CD14-positive monocyte (primary cell): ENCODE results near the gene VEPH1. TPM values are rescaled to one million over a fixed set of nuclear protein-coding genes. Genes with fewer than 3 reads are reported as not detected.

Experiments used
- DNase-seq, 3 donors: peaks; one replicate each; pipeline ENCODE4 v3.0.0-alpha.2; 2011 to 2022
- H2AFZ ChIP-seq: 2 replicates; pipeline ENCODE4 v1.6.0; 2012; ENCODE audit warnings: mild to moderate bottlenecking, low read depth, low read length, inconsistent platforms; ENCODE audit not compliant: insufficient read depth, poor library complexity, severe bottlenecking
- H3K27ac ChIP-seq, 2 donors: 1 replicate in 1 of 2; 2 replicates in 1 of 2; pipeline ENCODE4 v1.5.1; 2012 to 2013; ENCODE audit warnings: low read length in 2 of 2, control low read depth in 1 of 2, inconsistent platforms in 1 of 2, low read depth in 1 of 2, mild to moderate bottlenecking in 1 of 2
- H3K27me3 ChIP-seq, 2 donors: one replicate each; pipeline versions ENCODE4 v1.6.0 to v1.6.1; 2011 to 2013; ENCODE audit warnings: low read length in 2 of 2; ENCODE audit not compliant: control insufficient read depth in 2 of 2, insufficient read depth in 2 of 2
- H3K36me3 ChIP-seq, 2 donors: replicated peaks in 1 of 2; 1 replicate in 1 of 2; 2 replicates in 1 of 2; pipeline versions ENCODE4 v1.5.1 to v1.6.1; 2012 to 2013; ENCODE audit warnings: low read length in 2 of 2, control low read depth in 1 of 2, inconsistent platforms in 1 of 2, mild to moderate bottlenecking in 1 of 2; ENCODE audit not compliant: insufficient read depth in 2 of 2, control insufficient read depth in 1 of 2
- H3K4me1 ChIP-seq, 2 donors: 1 replicate in 1 of 2; 2 replicates in 1 of 2; pipeline versions ENCODE4 v1.5.1 to v1.6.1; 2012 to 2013; ENCODE audit warnings: low read length in 2 of 2, control low read depth in 1 of 2, inconsistent platforms in 1 of 2, mild to moderate bottlenecking in 1 of 2, moderate library complexity in 1 of 2; ENCODE audit not compliant: insufficient read depth in 2 of 2, control insufficient read depth in 1 of 2
- H3K4me2 ChIP-seq: replicated peaks from 2 replicates; pipeline ENCODE3; 2012; ENCODE audit warnings: low read length, moderate library complexity, mild to moderate bottlenecking; ENCODE audit not compliant: poor library complexity, severe bottlenecking; ENCODE audit errors: extremely low read depth
- H3K4me3 ChIP-seq, 3 experiments: fragments of 200-600 bp in 1 of 3; sonication (generic) in 1 of 3; replicated peaks in 1 of 3; 1 replicate in 2 of 3; 2 replicates in 1 of 3; pipeline ENCODE4 v1.5.1; 2011 to 2013; ENCODE audit warnings: low read length in 3 of 3, mild to moderate bottlenecking in 3 of 3, control low read depth in 2 of 3, low read depth in 2 of 3, inconsistent platforms in 1 of 3, moderate library complexity in 1 of 3
- H3K79me2 ChIP-seq: 2 replicates; pipeline ENCODE4 v1.6.0; 2012; ENCODE audit warnings: mild to moderate bottlenecking, control low read depth, inconsistent platforms, low read length, moderate library complexity; ENCODE audit not compliant: insufficient read depth
- H3K9ac ChIP-seq: 2 replicates; pipeline ENCODE4 v1.6.0; 2017; ENCODE audit warnings: low read length, mild to moderate bottlenecking; ENCODE audit not compliant: insufficient read depth, poor library complexity, severe bottlenecking
- H3K9me3 ChIP-seq, 2 donors: replicated peaks in 1 of 2; 1 replicate in 1 of 2; 2 replicates in 1 of 2; pipeline versions ENCODE4 v1.5.1 to v1.6.1; 2012 to 2013; ENCODE audit warnings: low read length in 2 of 2, control low read depth in 1 of 2; ENCODE audit not compliant: control insufficient read depth in 1 of 2, insufficient read depth in 1 of 2
- H4K20me1 ChIP-seq: 2 replicates; pipeline ENCODE4 v1.6.0; 2012; ENCODE audit warnings: mild to moderate bottlenecking, low read length, control low read depth, moderate library complexity; ENCODE audit not compliant: insufficient read depth
- H3K27ac Mint-ChIP-seq, 7 donors: one replicate each; pipeline ENCODE4 v1.8.0; 2020; ENCODE audit warnings: mild to moderate bottlenecking in 7 of 7, mixed read lengths in 7 of 7, moderate library complexity in 6 of 7, inconsistent platforms in 2 of 7
- H3K27me3 Mint-ChIP-seq, 3 donors: one replicate each; pipeline ENCODE4 v1.8.0; 2021 to 2022; ENCODE audit warnings: low read depth in 3 of 3, mild to moderate bottlenecking in 3 of 3, mixed read lengths in 3 of 3, moderate library complexity in 3 of 3, inconsistent platforms in 1 of 3
- H3K36me3 Mint-ChIP-seq, 2 donors: one replicate each; pipeline ENCODE4 v1.8.0; 2020; ENCODE audit warnings: mixed read lengths in 2 of 2, inconsistent platforms in 1 of 2, mild to moderate bottlenecking in 1 of 2
- H3K4me1 Mint-ChIP-seq: one replicate; pipeline ENCODE4 v1.8.0; 2020; ENCODE audit warnings: mild to moderate bottlenecking, mixed read lengths
- H3K4me3 Mint-ChIP-seq, 2 donors: one replicate each; pipeline ENCODE4 v1.8.0; 2020; ENCODE audit warnings: mild to moderate bottlenecking in 2 of 2, mixed read lengths in 2 of 2, moderate library complexity in 1 of 2
- H3K9me3 Mint-ChIP-seq, 7 donors: one replicate each; pipeline ENCODE4 v1.8.0; 2020 to 2022; ENCODE audit warnings: mixed read lengths in 7 of 7, mild to moderate bottlenecking in 6 of 7, moderate library complexity in 6 of 7, inconsistent platforms in 2 of 7
- WGBS: methylation state at CpG from one replicate; pipeline ENCODE4 v1.1.5; 2013; ENCODE audit warnings: missing lambda C conversion rate; ENCODE audit not compliant: insufficient coverage; 5-methylcytosine and 5-hydroxymethylcytosine counted together
- intact Hi-C, 2 donors: fragments of 100-400 bp; cut with micrococcal nuclease; formaldehyde crosslinking; loops; one replicate each; pipeline versions ENCODE4 v1.15.0 to v1.15.1; 2023
- polyA plus RNA-seq, 3 donors: library from polyadenylated mRNA; depleted of rRNA in 1 of 3; unstranded in 2 of 3; stranded (reverse) in 1 of 3; fragments of 300-500 nt in 2 of 3; fragments of >200 nt in 1 of 3; fragmentation: Illumina TruSeq in 2 of 3; gene quantifications; 1 replicate in 2 of 3; 2 replicates in 1 of 3; pipeline ENCODE4 v1.2.3, GENCODE V29; 2012 to 2021
- TF ChIP-seq, protein P1 (sequence below): fragments of 200-600 bp; IDR thresholded peaks from one replicate; pipeline ENCODE4 v1.8.0; 2022; ENCODE audit warnings: antibody characterized with exemption, mild to moderate bottlenecking

Gene VEPH1
- polyA plus RNA-seq, 3 donors = 0.44 TPM; not detected in 2

DNA sequence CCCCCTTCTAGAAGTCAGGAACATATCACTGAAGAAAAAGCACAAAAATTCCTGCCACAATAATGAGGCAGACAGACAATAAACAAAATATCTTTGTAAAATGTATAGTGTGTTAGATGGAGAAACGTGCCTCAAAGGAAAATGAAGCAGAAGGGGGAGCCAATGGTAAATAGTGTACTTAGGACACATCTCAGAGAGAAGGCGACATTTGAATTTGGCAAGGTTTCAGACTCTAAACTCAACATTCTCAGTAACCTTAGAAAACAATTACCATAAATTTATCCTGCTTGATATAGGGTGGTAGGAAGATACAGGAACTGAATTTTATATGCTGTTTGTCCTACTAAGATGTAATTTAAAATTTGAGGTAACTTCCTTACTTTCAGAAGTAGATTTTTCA lies 119.2 kb downstream of the VEPH1 start:
- Mint-ChIP-seq H3K27me3 (peaks cover 1 to 2% (median 1%) of the 10 kb centered on the region in 3 donors), H3K9me3 (peaks cover 0 to 2% (median 0%) of the 10 kb centered on the region in 7 donors), H3K36me3 (no peaks in the 10 kb centered on the region), H3K4me3 (no peak overlapping the region), H3K27ac (no peak overlapping the region), H3K4me1 (no peaks in the 10 kb centered on the region)
- Histone ChIP-seq H3K79me2 (no peaks in the 10 kb centered on the region), H4K20me1 (no peaks in the 10 kb centered on the region), H3K4me1 (no peaks in the 10 kb centered on the region), H3K27me3 (no peaks in the 10 kb centered on the region), H3K4me3 (no peak overlapping the region), H3K27ac (no peak overlapping the region), H3K36me3 (no peaks in the 10 kb centered on the region), H3K9ac (no peak overlapping the region), H2AFZ (no peak overlapping the region), H3K9me3 (no peaks in the 10 kb centered on the region), H3K4me2 (no peak overlapping the region)
- TF ChIP-seq, protein P1, sequence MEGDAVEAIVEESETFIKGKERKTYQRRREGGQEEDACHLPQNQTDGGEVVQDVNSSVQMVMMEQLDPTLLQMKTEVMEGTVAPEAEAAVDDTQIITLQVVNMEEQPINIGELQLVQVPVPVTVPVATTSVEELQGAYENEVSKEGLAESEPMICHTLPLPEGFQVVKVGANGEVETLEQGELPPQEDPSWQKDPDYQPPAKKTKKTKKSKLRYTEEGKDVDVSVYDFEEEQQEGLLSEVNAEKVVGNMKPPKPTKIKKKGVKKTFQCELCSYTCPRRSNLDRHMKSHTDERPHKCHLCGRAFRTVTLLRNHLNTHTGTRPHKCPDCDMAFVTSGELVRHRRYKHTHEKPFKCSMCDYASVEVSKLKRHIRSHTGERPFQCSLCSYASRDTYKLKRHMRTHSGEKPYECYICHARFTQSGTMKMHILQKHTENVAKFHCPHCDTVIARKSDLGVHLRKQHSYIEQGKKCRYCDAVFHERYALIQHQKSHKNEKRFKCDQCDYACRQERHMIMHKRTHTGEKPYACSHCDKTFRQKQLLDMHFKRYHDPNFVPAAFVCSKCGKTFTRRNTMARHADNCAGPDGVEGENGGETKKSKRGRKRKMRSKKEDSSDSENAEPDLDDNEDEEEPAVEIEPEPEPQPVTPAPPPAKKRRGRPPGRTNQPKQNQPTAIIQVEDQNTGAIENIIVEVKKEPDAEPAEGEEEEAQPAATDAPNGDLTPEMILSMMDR = no peak
- intact Hi-C loops = no loop called here
- no CpG with 5 or more reads among the region's 2 CpGs for WGBS
- no peak for DNase-seq

DNA sequence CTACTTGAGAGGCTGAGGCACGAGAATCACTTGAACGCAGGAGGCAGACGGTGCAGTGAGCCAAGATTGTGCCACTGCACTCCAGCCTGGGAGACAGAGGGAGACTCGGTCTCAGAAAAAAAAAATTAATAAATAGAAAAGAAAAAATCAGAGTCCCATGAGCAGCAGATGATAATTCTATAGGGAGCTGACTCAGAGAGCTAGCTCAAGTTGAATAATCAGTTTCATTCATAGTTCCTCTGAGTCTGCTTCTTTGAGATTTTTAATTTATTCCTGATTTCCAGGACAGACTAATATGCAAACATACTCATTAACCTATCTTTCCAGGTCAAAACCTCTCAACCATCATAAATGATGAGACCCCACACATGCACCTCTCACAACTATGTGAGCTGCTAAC lies 121.6 kb downstream of the VEPH1 start:
- no peaks in the 10 kb centered on the region for H3K9me3 ChIP-seq
- H2AFZ ChIP-seq = no peak overlapping the region
- H4K20me1 ChIP-seq = no peaks in the 10 kb centered on the region
- no peak for DNase-seq
- TF ChIP-seq, protein P1 = no peak
- no peak overlapping the region for H3K4me3 ChIP-seq
- H3K4me1 ChIP-seq = no peaks in the 10 kb centered on the region
- peaks cover 1 to 3% (median 2%) of the 10 kb centered on the region in 3 donors for H3K27me3 Mint-ChIP-seq
- no peaks in the 10 kb centered on the region for H3K27me3 ChIP-seq
- no peak overlapping the region for H3K9ac ChIP-seq
- no peak overlapping the region for H3K4me2 ChIP-seq
- no peaks in the 10 kb centered on the region for H3K36me3 Mint-ChIP-seq
- H3K27ac Mint-ChIP-seq = no peak overlapping the region
- intact Hi-C loops = no loop called here
- no peaks in the 10 kb centered on the region for H3K4me1 Mint-ChIP-seq
- no peak overlapping the region for H3K4me3 Mint-ChIP-seq
- 100% methylated on average over 2 of the region's 4 CpGs for WGBS
- H3K79me2 ChIP-seq = no peaks in the 10 kb centered on the region
- H3K27ac ChIP-seq = no peak overlapping the region
- no peaks in the 10 kb centered on the region for H3K36me3 ChIP-seq
- peaks cover 0 to 2% (median 0%) of the 10 kb centered on the region in 7 donors for H3K9me3 Mint-ChIP-seq
